H1 (cell line): Measurements from ENCODE around the gene CNOT6L. TPM values are rescaled to one million over a fixed set of nuclear protein-coding genes. Genes with fewer than 3 reads are reported as not detected.

ENCODE experiments used
- CEBPB ChIP-seq: IDR thresholded peaks from 2 replicates; pipeline ENCODE4 v1.6.1; 2012; ENCODE audit warnings: low read depth, low read length
- KDM5A ChIP-seq: fragments of 200-600 bp; IDR thresholded peaks from 2 replicates; pipeline ENCODE4 v1.7.1; 2012; ENCODE audit warnings: mild to moderate bottlenecking, low read length, inconsistent platforms, mixed read lengths
- MAFK ChIP-seq: IDR thresholded peaks from 2 replicates; pipeline ENCODE4 v1.6.1; 2012; ENCODE audit warnings: low read depth, mild to moderate bottlenecking, improper control_type of control experiment, low read length
- polyA plus RNA-seq, 7 experiments: library from polyadenylated mRNA; depleted of rRNA in 3 of 7; stranded (reverse) in 5 of 7; unstranded in 2 of 7; fragments of >200 nt in 5 of 7; fragments of 200-250 nt in 2 of 7; gene quantifications; 1 replicate in 5 of 7; 2 replicates in 1 of 7; 4 replicates in 1 of 7; pipeline versions ENCODE4 v1.2.1 to v1.2.3, GENCODE V29; 2011 to 2013; ENCODE audit warnings: missing spikeins in 2 of 7, mixed read lengths in 2 of 7
- total RNA-seq: library from RNA; stranded (reverse); fragmentation: NEBNext Ultra II Directional; extraction: Animal tissue kit (Norgen Biotek cat#: 25700); gene quantifications from 2 replicates; pipeline ENCODE4 v1.2.1, GENCODE V29; 2021
- TF ChIP-seq, protein P1 (sequence below), 3 experiments: IDR thresholded peaks; 1 replicate in 2 of 3; 2 replicates in 1 of 3; pipeline versions ENCODE4 v1.5.1 to v1.6.1; 2011; ENCODE audit warnings: low read length in 3 of 3, mild to moderate bottlenecking in 3 of 3, inconsistent platforms in 2 of 3, low read depth in 1 of 3, moderate library complexity in 1 of 3; ENCODE audit not compliant: insufficient read depth in 1 of 3; ENCODE audit errors: control extremely low read depth in 1 of 3

The CNOT6L gene
- total and polyA plus RNA-seq, 2 of the 8 experiments (the other 6 are each of a cell fraction or from before 2014, with no cell fraction given) = 2.0 to 22.4 TPM

DNA sequence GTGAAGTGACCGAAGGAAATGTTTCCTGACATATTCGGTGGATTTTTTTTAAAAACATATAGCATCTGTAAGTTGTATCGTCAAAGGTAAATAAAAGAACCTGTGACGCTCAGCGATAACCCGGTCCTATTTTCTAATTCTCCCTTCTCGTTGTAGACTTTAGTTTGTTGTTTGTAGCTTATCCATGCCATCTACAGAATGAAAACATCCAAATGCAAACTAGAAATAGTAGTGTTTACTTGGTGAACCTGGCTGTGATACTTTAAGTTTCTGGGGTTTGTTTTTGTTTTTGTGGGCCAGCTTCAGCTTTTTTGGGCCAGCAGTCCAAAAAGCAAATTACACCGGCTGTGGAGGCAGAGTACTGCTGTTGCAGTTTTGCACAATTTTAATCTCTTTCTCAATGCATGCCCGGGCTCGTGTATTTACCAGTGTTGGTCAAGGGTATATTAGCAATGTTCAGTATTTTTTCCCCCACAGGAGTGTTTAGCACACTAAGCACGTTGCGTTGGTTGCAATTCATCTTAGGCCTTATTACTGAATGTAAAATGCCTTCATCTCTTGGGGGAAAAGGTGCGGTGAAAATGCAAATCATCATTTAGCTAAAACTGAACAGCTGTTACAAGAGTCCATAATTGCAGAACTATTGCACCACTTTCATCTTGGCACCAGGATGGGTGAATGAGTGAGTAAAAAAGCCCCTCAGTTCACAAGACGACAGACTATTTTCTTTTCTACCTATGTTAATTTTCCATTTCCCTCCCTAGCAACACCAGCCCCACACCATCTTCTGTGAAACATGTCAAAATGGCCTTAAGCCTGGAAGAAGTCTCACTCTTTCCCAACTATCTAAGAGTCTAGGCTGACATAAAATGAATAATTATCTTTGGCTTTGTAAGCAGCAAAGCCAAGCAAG lies 1.7 kb upstream of the CNOT6L start (continued):
- TF ChIP-seq, protein P1, sequence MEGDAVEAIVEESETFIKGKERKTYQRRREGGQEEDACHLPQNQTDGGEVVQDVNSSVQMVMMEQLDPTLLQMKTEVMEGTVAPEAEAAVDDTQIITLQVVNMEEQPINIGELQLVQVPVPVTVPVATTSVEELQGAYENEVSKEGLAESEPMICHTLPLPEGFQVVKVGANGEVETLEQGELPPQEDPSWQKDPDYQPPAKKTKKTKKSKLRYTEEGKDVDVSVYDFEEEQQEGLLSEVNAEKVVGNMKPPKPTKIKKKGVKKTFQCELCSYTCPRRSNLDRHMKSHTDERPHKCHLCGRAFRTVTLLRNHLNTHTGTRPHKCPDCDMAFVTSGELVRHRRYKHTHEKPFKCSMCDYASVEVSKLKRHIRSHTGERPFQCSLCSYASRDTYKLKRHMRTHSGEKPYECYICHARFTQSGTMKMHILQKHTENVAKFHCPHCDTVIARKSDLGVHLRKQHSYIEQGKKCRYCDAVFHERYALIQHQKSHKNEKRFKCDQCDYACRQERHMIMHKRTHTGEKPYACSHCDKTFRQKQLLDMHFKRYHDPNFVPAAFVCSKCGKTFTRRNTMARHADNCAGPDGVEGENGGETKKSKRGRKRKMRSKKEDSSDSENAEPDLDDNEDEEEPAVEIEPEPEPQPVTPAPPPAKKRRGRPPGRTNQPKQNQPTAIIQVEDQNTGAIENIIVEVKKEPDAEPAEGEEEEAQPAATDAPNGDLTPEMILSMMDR (IDR thresholded peaks at IDR 0.05; ENCODE audit: control extremely low read depth in 1 of 3, insufficient read depth in 1 of 3, low read depth in 1 of 3, low read length in 3 of 3) = no peak
- TF ChIP-seq MAFK (no peak), CEBPB (no peak), KDM5A (no peak)
